ENCODE data around the gene DNAH10. TPM values are rescaled to one million over a fixed set of nuclear protein-coding genes. Genes with fewer than 3 reads are reported as not detected.

Gene DNAH10
- total RNA-seq, 1 donor from 2014 or later = 1.0 TPM

- H3K27me3 Mint-ChIP-seq = peaks cover 36% of the 10 kb centered on the region
- TF ChIP-seq, protein P1, sequence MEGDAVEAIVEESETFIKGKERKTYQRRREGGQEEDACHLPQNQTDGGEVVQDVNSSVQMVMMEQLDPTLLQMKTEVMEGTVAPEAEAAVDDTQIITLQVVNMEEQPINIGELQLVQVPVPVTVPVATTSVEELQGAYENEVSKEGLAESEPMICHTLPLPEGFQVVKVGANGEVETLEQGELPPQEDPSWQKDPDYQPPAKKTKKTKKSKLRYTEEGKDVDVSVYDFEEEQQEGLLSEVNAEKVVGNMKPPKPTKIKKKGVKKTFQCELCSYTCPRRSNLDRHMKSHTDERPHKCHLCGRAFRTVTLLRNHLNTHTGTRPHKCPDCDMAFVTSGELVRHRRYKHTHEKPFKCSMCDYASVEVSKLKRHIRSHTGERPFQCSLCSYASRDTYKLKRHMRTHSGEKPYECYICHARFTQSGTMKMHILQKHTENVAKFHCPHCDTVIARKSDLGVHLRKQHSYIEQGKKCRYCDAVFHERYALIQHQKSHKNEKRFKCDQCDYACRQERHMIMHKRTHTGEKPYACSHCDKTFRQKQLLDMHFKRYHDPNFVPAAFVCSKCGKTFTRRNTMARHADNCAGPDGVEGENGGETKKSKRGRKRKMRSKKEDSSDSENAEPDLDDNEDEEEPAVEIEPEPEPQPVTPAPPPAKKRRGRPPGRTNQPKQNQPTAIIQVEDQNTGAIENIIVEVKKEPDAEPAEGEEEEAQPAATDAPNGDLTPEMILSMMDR (IDR thresholded peaks at IDR 0.05; ENCODE audit: unreplicated experiment) = no peak
- DNase-seq (ENCODE audit: low spot score, unreplicated experiment) = no peak
- H3K4me3 Mint-ChIP-seq (ENCODE audit: low read depth) = no peak overlapping the region
- H3K4me1 Mint-ChIP-seq (ENCODE audit: low read depth) = peaks cover 3% of the 10 kb centered on the region
- H3K9me3 Mint-ChIP-seq (ENCODE audit: low read depth) = no peaks in the 10 kb centered on the region
- no peaks in the 10 kb centered on the region for H3K36me3 Mint-ChIP-seq (ENCODE audit: insufficient read depth)
- no peak overlapping the region for H3K27ac Mint-ChIP-seq
Observed at GRCh38 chr12:123890536-123890902, 128.4 kb downstream of the DNAH10 start.

GRCh38 chr12:123891011-123891410 is 128.9 kb downstream of the DNAH10 start:
- Mint-ChIP-seq H3K9me3 (ENCODE audit: low read depth) (no peaks in the 10 kb centered on the region), H3K36me3 (ENCODE audit: insufficient read depth) (no peaks in the 10 kb centered on the region), H3K4me1 (ENCODE audit: low read depth) (peaks cover 3% of the 10 kb centered on the region), H3K4me3 (ENCODE audit: low read depth) (no peak overlapping the region), H3K27me3 (peaks cover 36% of the 10 kb centered on the region), H3K27ac (no peak overlapping the region)
- TF ChIP-seq, protein P1 (IDR thresholded peaks at IDR 0.05; ENCODE audit: unreplicated experiment) = no peak
- no peak for DNase-seq (ENCODE audit: low spot score, unreplicated experiment)

DNA sequence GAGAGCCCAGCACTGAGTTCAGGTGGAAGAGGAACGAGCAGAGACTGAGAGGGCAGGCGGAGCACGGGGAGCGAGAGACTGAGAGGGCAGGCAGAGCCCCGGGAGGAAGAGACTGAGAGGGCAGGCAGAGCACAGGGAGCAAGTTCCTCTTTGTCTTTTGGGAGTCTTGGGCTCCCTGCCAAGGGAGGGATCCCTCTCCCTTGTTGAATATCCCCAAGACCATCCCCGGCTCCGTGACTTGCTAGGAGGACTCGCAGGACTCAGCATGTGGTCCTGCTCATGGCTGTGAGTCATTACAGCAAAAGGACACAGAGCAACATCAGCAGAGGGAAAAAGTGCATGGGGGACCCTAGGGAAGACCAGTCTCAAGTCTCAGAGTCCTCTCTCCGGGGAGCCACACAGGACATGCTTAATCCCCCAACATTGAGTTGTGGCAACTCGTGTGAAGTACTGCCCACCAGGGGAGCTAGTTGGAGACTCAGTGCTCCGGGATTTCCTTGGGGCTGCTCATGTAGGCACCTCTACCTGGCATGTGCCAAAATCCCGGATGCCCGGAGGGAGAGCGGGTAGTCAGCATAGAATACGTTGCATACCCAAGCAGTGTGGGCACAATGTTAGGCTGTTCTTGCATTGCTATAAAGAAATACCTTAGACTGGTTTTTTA is 129.5 kb downstream of the DNAH10 start:
- no peak for DNase-seq (ENCODE audit: low spot score, unreplicated experiment)
- Mint-ChIP-seq H3K36me3 (ENCODE audit: insufficient read depth) (no peaks in the 10 kb centered on the region), H3K9me3 (ENCODE audit: low read depth) (no peaks in the 10 kb centered on the region), H3K27me3 (peaks cover 36% of the 10 kb centered on the region), H3K27ac (no peak overlapping the region), H3K4me3 (ENCODE audit: low read depth) (no peak overlapping the region), H3K4me1 (ENCODE audit: low read depth) (peaks cover 3% of the 10 kb centered on the region)
- TF ChIP-seq, protein P1 (IDR thresholded peaks at IDR 0.05; ENCODE audit: unreplicated experiment) = no peak

GRCh38 chr12:123892180-123892559 is 130.1 kb downstream of the DNAH10 start:
- peaks cover 33% of the 10 kb centered on the region for H3K27me3 Mint-ChIP-seq
- no peak for DNase-seq (ENCODE audit: low spot score, unreplicated experiment)
- TF ChIP-seq, protein P1 (IDR thresholded peaks at IDR 0.05; ENCODE audit: unreplicated experiment) = no peak
- H3K4me1 Mint-ChIP-seq (ENCODE audit: low read depth) = no peaks in the 10 kb centered on the region
- no peak overlapping the region for H3K4me3 Mint-ChIP-seq (ENCODE audit: low read depth)
- no peak overlapping the region for H3K27ac Mint-ChIP-seq
- H3K36me3 Mint-ChIP-seq (ENCODE audit: insufficient read depth) = no peaks in the 10 kb centered on the region
- H3K9me3 Mint-ChIP-seq (ENCODE audit: low read depth) = no peaks in the 10 kb centered on the region

DNA sequence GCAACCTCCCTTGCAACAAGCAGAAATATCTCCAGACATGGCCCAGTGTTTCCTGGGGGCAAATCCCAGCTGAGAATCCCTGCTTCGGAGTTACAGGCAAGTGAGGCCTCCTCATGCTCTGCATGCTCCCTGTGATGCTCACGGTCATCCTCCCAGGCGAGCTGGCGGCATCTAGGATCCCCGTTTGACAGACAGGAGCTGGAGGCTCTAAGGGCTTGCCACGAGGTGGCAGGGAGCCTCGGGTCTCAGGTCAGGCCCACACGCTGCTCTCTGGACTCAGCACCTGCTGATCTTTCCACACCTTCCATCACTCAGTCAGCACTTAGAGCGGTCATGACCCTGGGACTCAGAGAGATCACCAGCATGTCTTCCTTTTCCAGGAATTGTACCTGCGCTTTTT is 130.8 kb downstream of the DNAH10 start:
- Mint-ChIP-seq H3K4me1 (ENCODE audit: low read depth) (no peaks in the 10 kb centered on the region), H3K36me3 (ENCODE audit: insufficient read depth) (no peaks in the 10 kb centered on the region), H3K9me3 (ENCODE audit: low read depth) (no peaks in the 10 kb centered on the region), H3K27ac (no peak overlapping the region), H3K27me3 (peaks cover 33% of the 10 kb centered on the region), H3K4me3 (ENCODE audit: low read depth) (no peak overlapping the region)
- TF ChIP-seq, protein P1 (IDR thresholded peaks at IDR 0.05; ENCODE audit: unreplicated experiment) = no peak
- DNase-seq (ENCODE audit: low spot score, unreplicated experiment) = no peak

Measured in progenitor cell of endocrine pancreas (in vitro differentiated cells).